ENCODE measurements around the gene TENM3.

Gene TENM3

GRCh38 chr4:182250446-182250845, 7.2 kb downstream of the TENM3 start:
- no peak overlapping the region for H3K9ac ChIP-seq (ENCODE audit: low read length)
- H3K4me3 ChIP-seq (ENCODE audit: low read length) = no peak overlapping the region
- no peak for TF ChIP-seq EZH2phosphoT487 (IDR thresholded peaks at IDR 0.05; ENCODE audit: low read length)
- TF ChIP-seq, protein P1, sequence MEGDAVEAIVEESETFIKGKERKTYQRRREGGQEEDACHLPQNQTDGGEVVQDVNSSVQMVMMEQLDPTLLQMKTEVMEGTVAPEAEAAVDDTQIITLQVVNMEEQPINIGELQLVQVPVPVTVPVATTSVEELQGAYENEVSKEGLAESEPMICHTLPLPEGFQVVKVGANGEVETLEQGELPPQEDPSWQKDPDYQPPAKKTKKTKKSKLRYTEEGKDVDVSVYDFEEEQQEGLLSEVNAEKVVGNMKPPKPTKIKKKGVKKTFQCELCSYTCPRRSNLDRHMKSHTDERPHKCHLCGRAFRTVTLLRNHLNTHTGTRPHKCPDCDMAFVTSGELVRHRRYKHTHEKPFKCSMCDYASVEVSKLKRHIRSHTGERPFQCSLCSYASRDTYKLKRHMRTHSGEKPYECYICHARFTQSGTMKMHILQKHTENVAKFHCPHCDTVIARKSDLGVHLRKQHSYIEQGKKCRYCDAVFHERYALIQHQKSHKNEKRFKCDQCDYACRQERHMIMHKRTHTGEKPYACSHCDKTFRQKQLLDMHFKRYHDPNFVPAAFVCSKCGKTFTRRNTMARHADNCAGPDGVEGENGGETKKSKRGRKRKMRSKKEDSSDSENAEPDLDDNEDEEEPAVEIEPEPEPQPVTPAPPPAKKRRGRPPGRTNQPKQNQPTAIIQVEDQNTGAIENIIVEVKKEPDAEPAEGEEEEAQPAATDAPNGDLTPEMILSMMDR (IDR thresholded peaks at IDR 0.05; ENCODE audit: low read length) = no peak
- TF ChIP-seq EZH2 (optimal IDR thresholded peaks at IDR 0.05; ENCODE audit: low read depth, low read length) = no peak
- no peaks in the 10 kb centered on the region for H3K27me3 ChIP-seq (replicated peaks; ENCODE audit: insufficient read depth, low read length)
- no peak overlapping the region for H3K4me2 ChIP-seq (ENCODE audit: low read depth, low read length)
- H3K36me3 ChIP-seq (replicated peaks; ENCODE audit: insufficient read depth, low read length) = no peaks in the 10 kb centered on the region
- no peak overlapping the region for H3K27ac ChIP-seq (ENCODE audit: low read length)
- H4K20me1 ChIP-seq (ENCODE audit: insufficient read depth, low read length) = no peaks in the 10 kb centered on the region
- H3K9me3 ChIP-seq (replicated peaks; ENCODE audit: insufficient read depth, low read length) = no peaks in the 10 kb centered on the region
- no peaks in the 10 kb centered on the region for H3K9me2 ChIP-seq (replicated peaks; ENCODE audit: insufficient read depth, low read length)
- no peaks in the 10 kb centered on the region for H3K79me2 ChIP-seq (ENCODE audit: low read length)
- no peak for DNase-seq
- no peaks in the 10 kb centered on the region for H3K4me1 ChIP-seq (ENCODE audit: low read length)
- no peak overlapping the region for H2AFZ ChIP-seq (ENCODE audit: low read length)
- H3F3A ChIP-seq (ENCODE audit: insufficient read depth, low read length) = no peaks in the 10 kb centered on the region

- Histone ChIP-seq H3F3A (ENCODE audit: insufficient read depth, low read length) (no peaks in the 10 kb centered on the region), H3K4me2 (ENCODE audit: low read depth, low read length) (no peak overlapping the region), H3K4me3 (ENCODE audit: low read length) (no peak overlapping the region), H3K9me3 (replicated peaks; ENCODE audit: insufficient read depth, low read length) (no peaks in the 10 kb centered on the region), H3K36me3 (replicated peaks; ENCODE audit: insufficient read depth, low read length) (no peaks in the 10 kb centered on the region), H2AFZ (ENCODE audit: low read length) (no peak overlapping the region), H4K20me1 (ENCODE audit: insufficient read depth, low read length) (no peaks in the 10 kb centered on the region), H3K4me1 (ENCODE audit: low read length) (no peaks in the 10 kb centered on the region), H3K27ac (ENCODE audit: low read length) (no peak overlapping the region), H3K79me2 (ENCODE audit: low read length) (no peaks in the 10 kb centered on the region), H3K27me3 (replicated peaks; ENCODE audit: insufficient read depth, low read length) (no peaks in the 10 kb centered on the region), H3K9ac (ENCODE audit: low read length) (no peak overlapping the region), H3K9me2 (replicated peaks; ENCODE audit: insufficient read depth, low read length) (no peaks in the 10 kb centered on the region)
- no peak for DNase-seq
- TF ChIP-seq, protein P1 (IDR thresholded peaks at IDR 0.05; ENCODE audit: low read length) = no peak
- TF ChIP-seq EZH2phosphoT487 (IDR thresholded peaks at IDR 0.05; ENCODE audit: low read length) (no peak), EZH2 (optimal IDR thresholded peaks at IDR 0.05; ENCODE audit: low read depth, low read length) (no peak)
Measured at GRCh38 chr4:182251116-182251515, 7.9 kb downstream of the TENM3 start.

DNA sequence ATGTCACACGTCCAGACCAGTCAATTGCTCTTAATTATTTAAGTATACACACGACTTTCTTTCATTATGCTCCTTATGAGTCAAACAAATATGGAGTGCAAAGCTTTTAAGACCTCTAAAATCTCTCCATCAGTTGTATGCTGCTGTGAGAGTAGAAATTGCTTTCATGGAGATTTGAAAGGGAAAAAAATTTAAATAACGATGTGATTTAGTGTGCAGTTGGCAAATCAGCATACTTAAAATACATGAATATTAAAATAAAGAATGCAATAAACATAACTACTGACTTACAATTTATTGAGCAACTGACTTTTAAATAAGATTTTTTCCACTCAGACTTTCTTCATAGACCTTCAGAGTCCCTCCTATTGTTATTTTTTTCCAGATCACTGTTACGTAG, 9.0 kb downstream of the TENM3 start:
- no peaks in the 10 kb centered on the region for H3K4me1 ChIP-seq (ENCODE audit: low read length)
- H3F3A ChIP-seq (ENCODE audit: insufficient read depth, low read length) = no peaks in the 10 kb centered on the region
- no peaks in the 10 kb centered on the region for H3K79me2 ChIP-seq (ENCODE audit: low read length)
- H3K4me3 ChIP-seq (ENCODE audit: low read length) = no peak overlapping the region
- H4K20me1 ChIP-seq (ENCODE audit: insufficient read depth, low read length) = no peaks in the 10 kb centered on the region
- no peaks in the 10 kb centered on the region for H3K36me3 ChIP-seq (replicated peaks; ENCODE audit: insufficient read depth, low read length)
- no peaks in the 10 kb centered on the region for H3K27me3 ChIP-seq (replicated peaks; ENCODE audit: insufficient read depth, low read length)
- H3K27ac ChIP-seq (ENCODE audit: low read length) = no peak overlapping the region
- no peak for DNase-seq
- no peaks in the 10 kb centered on the region for H3K9me2 ChIP-seq (replicated peaks; ENCODE audit: insufficient read depth, low read length)
- no peak overlapping the region for H3K9ac ChIP-seq (ENCODE audit: low read length)
- H3K9me3 ChIP-seq (replicated peaks; ENCODE audit: insufficient read depth, low read length) = no peaks in the 10 kb centered on the region
- H3K4me2 ChIP-seq (ENCODE audit: low read depth, low read length) = no peak overlapping the region
- TF ChIP-seq EZH2 (optimal IDR thresholded peaks at IDR 0.05; ENCODE audit: low read depth, low read length) = no peak
- TF ChIP-seq EZH2phosphoT487 (IDR thresholded peaks at IDR 0.05; ENCODE audit: low read length) = no peak
- TF ChIP-seq, protein P1 (IDR thresholded peaks at IDR 0.05; ENCODE audit: low read length) = no peak
- no peak overlapping the region for H2AFZ ChIP-seq (ENCODE audit: low read length)

All from MM.1S (cell line).